HG03342 (cell line): ENCODE measurements around the gene KLHL33.
"Not testable (repeated sequence)": the region's sequence is repeated elsewhere in the genome, so short reads cannot be mapped to it uniquely, and the experiment has no call there.

Source experiments
- ATAC-seq: cut with Tn5 transposase; IDR thresholded peaks from one replicate; pipeline ENCODE4 v1.9.1; 2021; ENCODE audit warnings: mild to moderate bottlenecking, moderate library complexity; ENCODE audit not compliant: unreplicated experiment

The KLHL33 gene

GRCh38 chr14:20452831-20453230, 16.9 kb upstream of the KLHL33 start:
- ATAC-seq = not testable (repeated sequence)

DNA sequence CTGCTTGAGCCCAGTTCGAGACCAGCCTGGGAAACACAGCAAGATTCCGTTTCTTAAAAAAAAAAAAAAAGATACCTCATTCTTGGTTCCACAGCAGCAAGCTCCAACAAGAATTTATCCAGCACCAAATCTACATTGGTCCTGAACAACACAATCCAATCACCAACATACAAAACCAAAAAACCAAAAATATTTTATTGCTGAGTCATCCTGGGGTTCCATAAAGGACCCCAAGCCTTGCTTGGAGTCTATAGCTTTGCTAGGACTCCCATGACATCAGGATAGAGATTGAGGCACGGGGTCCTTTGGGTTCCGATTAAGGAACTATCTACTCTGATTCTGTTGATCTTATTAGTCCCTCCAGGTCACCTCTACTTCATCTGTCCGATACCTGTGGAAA, 10.9 kb upstream of the KLHL33 start:
- ATAC-seq = no peak

- ATAC-seq = not testable (repeated sequence)
Measured at GRCh38 chr14:20443650-20444049, 7.7 kb upstream of the KLHL33 start.

GRCh38 chr14:20441461-20441860, 5.5 kb upstream of the KLHL33 start:
- no peak for ATAC-seq

GRCh38 chr14:20440882-20441281, 4.9 kb upstream of the KLHL33 start:
- no peak for ATAC-seq

- ATAC-seq = no peak
Measured at GRCh38 chr14:20440465-20440864, 4.5 kb upstream of the KLHL33 start.

GRCh38 chr14:20438664-20439063, 2.7 kb upstream of the KLHL33 start:
- no peak for ATAC-seq

DNA sequence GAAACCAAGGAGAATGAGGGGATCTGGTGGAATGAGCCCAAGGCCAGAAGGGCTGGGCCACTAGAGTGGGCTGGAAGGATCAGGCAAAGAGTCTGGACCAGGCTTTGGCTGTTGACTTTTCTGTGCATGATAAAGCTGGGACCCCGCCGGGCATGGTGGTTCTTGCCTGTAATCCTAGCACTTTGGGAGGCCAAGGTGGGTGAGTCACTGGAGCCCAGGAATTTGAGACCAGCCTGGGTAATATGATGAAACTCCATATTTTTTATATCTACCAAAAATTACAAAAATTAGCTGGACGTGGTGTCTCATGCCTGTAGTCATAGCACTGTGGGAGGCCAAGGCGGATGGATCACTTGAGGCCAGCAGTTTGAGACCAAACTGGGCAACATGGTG, 393 bp upstream of the KLHL33 start:
- no peak for ATAC-seq

- no peak for ATAC-seq
Measured at GRCh38 chr14:20434701-20435581, 1.0 kb downstream of the KLHL33 start.

GRCh38 chr14:20429801-20430669, 5.9 kb downstream of the KLHL33 start:
- no peak for ATAC-seq

DNA sequence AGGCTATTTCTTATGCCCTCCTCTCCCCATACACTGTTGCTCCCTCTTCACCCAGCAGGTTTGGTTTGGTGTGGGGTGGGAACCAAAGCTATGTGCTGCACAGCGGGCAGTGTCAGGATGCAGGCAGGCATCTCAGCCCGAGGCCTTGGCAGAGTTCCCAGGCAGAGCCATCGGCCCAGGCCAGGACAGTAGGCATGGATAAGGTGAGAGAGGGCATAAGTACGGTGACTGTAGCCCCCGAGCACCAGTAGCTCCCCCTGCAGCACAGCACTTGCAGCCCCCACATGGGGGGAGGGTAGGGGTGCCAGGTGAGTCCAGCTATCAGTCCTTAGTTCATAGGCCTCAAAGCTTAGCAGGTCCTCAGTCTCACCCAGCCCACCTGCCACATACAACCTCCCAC, 7.2 kb downstream of the KLHL33 start:
- no peak for ATAC-seq

GRCh38 chr14:20428010-20428365, 8.0 kb downstream of the KLHL33 start:
- ATAC-seq = peak; percentile 12

DNA sequence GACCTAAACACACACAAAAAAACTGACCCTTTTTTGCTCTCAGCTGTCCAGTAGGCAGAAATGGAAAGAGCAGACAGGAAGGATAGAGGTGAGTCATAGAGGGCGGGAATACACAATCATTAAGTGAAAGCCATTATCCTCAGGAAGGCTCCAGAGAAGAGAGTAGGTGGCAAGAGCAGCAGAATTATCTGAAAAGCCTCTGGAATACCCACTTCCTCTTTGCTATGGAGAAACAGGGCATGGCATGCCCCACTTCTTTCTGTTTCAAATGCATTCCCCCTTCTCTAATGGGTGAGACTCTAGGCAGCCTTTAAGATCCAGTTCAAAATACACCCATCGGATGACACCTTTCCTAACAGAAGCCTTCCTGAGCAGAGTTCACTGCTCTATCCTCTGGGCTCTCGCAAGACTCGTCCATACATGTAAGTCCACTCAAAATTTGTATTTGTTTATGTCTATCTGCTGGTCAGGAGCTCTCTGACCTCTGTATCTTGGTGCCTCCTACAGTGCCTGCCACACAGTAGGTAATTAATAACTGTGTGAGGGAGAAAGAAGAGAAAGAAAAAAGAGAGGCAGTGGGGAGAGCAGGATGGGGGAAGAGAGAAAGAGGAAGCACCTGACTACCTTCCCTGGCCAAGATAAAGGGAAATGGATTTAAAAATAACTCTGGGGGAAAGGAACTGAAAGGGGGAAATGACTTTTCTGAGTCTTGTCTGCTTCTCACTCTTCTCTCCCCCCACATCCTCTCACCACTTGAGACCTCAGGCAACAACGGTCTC, 8.5 kb downstream of the KLHL33 start:
- ATAC-seq = peak; percentile 75

DNA sequence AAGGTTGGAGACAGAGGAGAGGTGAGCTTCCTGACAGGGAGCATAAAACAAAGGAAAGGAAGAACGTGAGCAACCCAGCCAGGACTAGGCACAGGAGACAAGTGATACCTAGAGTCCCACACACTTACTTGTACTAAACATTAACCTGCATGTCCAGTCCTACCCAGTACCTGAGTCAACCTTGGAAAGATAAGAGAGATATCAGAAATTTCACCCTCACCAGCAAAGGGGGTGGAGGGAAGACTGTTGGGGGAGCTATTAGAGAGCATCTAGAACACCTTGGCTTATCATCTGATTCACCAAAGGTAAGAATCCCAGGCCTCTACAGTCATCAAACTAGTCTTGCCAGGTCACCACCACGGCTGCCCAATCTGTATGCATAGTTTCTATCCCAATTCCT, 11.1 kb downstream of the KLHL33 start:
- no peak for ATAC-seq

DNA sequence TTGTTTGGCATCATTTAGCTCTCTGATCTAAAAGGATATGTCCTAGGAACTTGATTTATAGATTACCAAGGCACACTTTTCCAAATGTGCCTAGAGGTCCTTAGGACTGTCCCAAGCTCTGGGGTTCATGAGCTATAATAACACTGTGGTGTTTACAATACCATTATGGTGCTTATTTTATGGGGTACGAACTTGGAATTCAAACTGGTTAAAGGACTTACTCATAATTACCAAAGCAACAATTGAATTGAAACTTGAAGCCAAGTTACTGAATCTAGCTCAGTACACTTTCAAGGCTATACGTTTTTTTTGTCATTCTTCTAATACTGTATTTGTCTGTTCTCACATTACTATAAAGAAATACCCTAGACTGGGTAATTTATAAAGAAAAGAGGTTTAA, 13.1 kb downstream of the KLHL33 start:
- ATAC-seq = no peak

DNA sequence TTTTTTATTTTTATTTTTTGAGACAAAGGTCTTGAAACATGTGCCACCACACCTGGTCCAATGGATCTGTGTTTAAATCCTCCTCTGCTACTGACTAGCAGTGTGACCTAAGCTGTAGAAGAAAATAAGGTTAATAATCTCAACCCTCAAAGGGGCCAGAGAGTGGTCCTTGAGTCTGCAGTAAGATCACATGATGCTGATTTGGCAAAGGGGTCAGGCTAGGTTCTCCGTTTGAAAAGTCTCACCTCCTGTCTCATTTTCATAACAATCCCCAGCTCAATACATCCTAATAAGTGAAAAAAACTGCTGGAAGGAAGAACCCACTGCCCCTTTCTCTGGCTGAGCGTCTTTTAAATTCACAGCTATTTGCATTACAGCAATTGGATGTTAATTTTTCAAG, 14.7 kb downstream of the KLHL33 start:
- no peak for ATAC-seq

GRCh38 chr14:20419419-20419818, 16.5 kb downstream of the KLHL33 start:
- no peak for ATAC-seq

DNA sequence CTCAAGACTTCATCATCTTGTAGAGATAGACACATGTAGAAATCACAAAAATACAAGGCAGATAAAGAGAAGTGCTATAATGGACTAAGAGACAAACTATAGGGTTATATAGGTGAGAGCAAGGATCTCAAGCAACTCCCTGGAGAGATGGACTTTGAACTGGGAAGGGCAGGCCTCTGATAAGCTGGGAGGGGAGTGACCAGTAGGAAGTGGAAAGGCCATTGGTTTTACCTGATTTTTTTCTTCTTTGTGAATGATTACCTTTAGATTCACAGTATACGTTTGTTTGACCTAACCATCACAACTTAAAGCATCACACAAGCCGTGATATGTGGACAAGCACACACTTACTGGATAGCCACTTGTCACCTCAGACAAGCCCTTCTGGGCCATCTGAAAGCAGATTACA, 17.5 kb downstream of the KLHL33 start:
- ATAC-seq = no peak

- ATAC-seq = no peak
Measured at GRCh38 chr14:20417250-20418186, 18.4 kb downstream of the KLHL33 start.

- no peak for ATAC-seq
Measured at GRCh38 chr14:20416223-20416622, 19.7 kb downstream of the KLHL33 start.
